HepG2 (cell line): ENCODE measurements around the gene DZIP1L.

Experiments
- NCOA5 ChIP-seq: sonication (generic); formaldehyde crosslinking; IDR thresholded peaks from 2 replicates; pipeline ENCODE4 v1.4.0; 2020; ENCODE audit warnings: missing genetic modification reagents
- TBP ChIP-seq: sonication (generic); formaldehyde crosslinking; IDR thresholded peaks from 2 replicates; pipeline ENCODE4 v1.5.0; 2020; ENCODE audit warnings: missing genetic modification reagents
- XRCC5 ChIP-seq: fragments of 200-400 bp; formaldehyde crosslinking; optimal IDR thresholded peaks from 2 replicates; pipeline ENCODE3; 2017; ENCODE audit warnings: mild to moderate bottlenecking, low read length
- ZNF556 ChIP-seq: sonication (generic); formaldehyde crosslinking; IDR thresholded peaks from 2 replicates; pipeline ENCODE4 v1.4.0; 2020; ENCODE audit warnings: mild to moderate bottlenecking, missing genetic modification reagents, borderline replicate concordance
- TF ChIP-seq, protein P1 (sequence below): sonication (generic); formaldehyde crosslinking; IDR thresholded peaks from 2 replicates; pipeline ENCODE4 v1.5.1; 2020; ENCODE audit warnings: missing genetic modification reagents, mild to moderate bottlenecking, borderline replicate concordance
- TF ChIP-seq, protein P2 (sequence below): sonication (generic); formaldehyde crosslinking; IDR thresholded peaks from 2 replicates; pipeline ENCODE4 v1.4.0; 2020; ENCODE audit warnings: missing genetic modification reagents
- TF ChIP-seq, protein P3 (sequence below): sonication (generic); formaldehyde crosslinking; IDR thresholded peaks from 2 replicates; pipeline ENCODE4 v1.8.0; 2022; ENCODE audit warnings: missing genetic modification reagents, mild to moderate bottlenecking, moderate library complexity, borderline replicate concordance

DNA sequence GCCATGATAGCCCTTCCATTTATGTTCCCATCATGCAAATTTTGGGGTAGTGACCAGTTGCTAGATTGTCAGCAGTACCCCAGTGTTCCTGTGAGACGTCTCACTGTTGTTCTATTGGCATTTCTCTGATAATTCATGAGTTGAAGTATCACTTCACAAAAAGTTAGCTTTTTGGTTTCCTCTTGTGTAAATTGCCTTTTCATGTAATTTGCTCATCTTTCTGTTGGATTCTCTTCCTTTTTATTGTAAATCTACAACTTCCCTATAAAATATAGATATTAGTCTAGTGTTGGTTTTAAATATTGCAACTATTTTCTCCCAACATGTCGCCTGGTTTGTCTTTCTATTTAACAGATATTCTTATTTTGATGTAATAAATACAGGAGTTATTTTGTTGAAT is 24.3 kb upstream of the DZIP1L start:
- TF ChIP-seq, protein P1, sequence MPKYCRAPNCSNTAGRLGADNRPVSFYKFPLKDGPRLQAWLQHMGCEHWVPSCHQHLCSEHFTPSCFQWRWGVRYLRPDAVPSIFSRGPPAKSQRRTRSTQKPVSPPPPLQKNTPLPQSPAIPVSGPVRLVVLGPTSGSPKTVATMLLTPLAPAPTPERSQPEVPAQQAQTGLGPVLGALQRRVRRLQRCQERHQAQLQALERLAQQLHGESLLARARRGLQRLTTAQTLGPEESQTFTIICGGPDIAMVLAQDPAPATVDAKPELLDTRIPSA (CRISPR knock-in tag): no peak
- TF ChIP-seq NCOA5 (CRISPR knock-in tag): no peak
- TF ChIP-seq, protein P2, sequence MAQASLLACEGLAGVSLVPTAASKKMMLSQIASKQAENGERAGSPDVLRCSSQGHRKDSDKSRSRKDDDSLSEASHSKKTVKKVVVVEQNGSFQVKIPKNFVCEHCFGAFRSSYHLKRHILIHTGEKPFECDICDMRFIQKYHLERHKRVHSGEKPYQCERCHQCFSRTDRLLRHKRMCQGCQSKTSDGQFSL (CRISPR knock-in tag): no peak
- no peak for TF ChIP-seq TBP (CRISPR knock-in tag)
- no peak for TF ChIP-seq ZNF556 (CRISPR knock-in tag)
- TF ChIP-seq XRCC5: no peak
- TF ChIP-seq, protein P3, sequence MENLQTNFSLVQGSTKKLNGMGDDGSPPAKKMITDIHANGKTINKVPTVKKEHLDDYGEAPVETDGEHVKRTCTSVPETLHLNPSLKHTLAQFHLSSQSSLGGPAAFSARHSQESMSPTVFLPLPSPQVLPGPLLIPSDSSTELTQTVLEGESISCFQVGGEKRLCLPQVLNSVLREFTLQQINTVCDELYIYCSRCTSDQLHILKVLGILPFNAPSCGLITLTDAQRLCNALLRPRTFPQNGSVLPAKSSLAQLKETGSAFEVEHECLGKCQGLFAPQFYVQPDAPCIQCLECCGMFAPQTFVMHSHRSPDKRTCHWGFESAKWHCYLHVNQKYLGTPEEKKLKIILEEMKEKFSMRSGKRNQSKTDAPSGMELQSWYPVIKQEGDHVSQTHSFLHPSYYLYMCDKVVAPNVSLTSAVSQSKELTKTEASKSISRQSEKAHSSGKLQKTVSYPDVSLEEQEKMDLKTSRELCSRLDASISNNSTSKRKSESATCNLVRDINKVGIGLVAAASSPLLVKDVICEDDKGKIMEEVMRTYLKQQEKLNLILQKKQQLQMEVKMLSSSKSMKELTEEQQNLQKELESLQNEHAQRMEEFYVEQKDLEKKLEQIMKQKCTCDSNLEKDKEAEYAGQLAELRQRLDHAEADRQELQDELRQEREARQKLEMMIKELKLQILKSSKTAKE (CRISPR knock-in tag): no peak
